Liver (tissue), 3 donors: ENCODE measurements around the gene SLC8A1.

Experiments used
- JUND ChIP-seq, 2 donors: IDR thresholded peaks; 2 replicates each; pipeline ENCODE4 v1.6.1; 2016; ENCODE audit warnings: antibody characterized with exemption in 2 of 2
- TAF1 ChIP-seq: conservative IDR thresholded peaks from 2 replicates; pipeline ENCODE4 v1.6.1; 2016; ENCODE audit warnings: antibody characterized with exemption, mild to moderate bottlenecking
- TF ChIP-seq, protein P1 (sequence below): fragments of 150-350 bp; IDR thresholded peaks from 2 replicates; pipeline ENCODE4 v1.5.1; 2017; ENCODE audit warnings: improper control_type of control experiment, low read depth, low read length; ENCODE audit not compliant: missing input control
- TF ChIP-seq, protein P2 (sequence below): IDR thresholded peaks from 2 replicates; pipeline ENCODE4 v1.6.1; 2016; ENCODE audit warnings: antibody characterized with exemption
- donor health status: healthy.
- donor health status: healthy.

DNA sequence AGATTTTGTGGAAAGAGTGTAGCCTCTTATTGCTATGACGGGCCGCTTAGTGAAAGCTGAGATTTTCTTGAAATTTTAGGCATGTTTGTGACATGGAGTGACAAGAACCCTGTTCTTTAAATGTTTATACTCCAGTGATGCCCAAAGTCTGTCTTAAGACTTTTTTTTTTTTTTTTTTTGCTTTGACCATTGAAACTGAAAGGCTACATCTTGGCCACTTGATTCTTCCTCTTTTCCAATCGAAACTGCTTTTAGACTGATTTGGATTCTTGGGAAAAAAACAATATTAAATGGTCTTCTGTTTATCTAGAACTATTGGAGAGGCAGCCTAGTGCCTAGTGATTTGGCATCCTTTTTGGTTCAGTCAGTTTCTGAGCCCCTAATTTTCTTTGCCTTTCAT lies 2.4 kb upstream of the SLC8A1 start:
- TF ChIP-seq, protein P1, sequence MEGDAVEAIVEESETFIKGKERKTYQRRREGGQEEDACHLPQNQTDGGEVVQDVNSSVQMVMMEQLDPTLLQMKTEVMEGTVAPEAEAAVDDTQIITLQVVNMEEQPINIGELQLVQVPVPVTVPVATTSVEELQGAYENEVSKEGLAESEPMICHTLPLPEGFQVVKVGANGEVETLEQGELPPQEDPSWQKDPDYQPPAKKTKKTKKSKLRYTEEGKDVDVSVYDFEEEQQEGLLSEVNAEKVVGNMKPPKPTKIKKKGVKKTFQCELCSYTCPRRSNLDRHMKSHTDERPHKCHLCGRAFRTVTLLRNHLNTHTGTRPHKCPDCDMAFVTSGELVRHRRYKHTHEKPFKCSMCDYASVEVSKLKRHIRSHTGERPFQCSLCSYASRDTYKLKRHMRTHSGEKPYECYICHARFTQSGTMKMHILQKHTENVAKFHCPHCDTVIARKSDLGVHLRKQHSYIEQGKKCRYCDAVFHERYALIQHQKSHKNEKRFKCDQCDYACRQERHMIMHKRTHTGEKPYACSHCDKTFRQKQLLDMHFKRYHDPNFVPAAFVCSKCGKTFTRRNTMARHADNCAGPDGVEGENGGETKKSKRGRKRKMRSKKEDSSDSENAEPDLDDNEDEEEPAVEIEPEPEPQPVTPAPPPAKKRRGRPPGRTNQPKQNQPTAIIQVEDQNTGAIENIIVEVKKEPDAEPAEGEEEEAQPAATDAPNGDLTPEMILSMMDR, result no peak
- TF ChIP-seq JUND (IDR thresholded peaks at IDR 0.05) (no peak), TAF1 (no peak)
- TF ChIP-seq, protein P2, sequence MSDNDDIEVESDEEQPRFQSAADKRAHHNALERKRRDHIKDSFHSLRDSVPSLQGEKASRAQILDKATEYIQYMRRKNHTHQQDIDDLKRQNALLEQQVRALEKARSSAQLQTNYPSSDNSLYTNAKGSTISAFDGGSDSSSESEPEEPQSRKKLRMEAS, result no peak
